RCC 7860 (cell line): ENCODE measurements around the gene OSBP2.
"Not testable (repeated sequence)": the region's sequence is repeated elsewhere in the genome, so short reads cannot be mapped to it uniquely, and the experiment has no call there.

Experiments
- DNase-seq: peaks from one replicate; pipeline ENCODE4 v3.0.0-alpha.2; 2015; ENCODE audit warnings: low spot score
- FAIRE-seq: peaks from 2 replicates; lab custom pipeline; 2012; peaks lifted over from hg19 to GRCh38; lab: Jason Lieb, UNC

Gene OSBP2

DNA sequence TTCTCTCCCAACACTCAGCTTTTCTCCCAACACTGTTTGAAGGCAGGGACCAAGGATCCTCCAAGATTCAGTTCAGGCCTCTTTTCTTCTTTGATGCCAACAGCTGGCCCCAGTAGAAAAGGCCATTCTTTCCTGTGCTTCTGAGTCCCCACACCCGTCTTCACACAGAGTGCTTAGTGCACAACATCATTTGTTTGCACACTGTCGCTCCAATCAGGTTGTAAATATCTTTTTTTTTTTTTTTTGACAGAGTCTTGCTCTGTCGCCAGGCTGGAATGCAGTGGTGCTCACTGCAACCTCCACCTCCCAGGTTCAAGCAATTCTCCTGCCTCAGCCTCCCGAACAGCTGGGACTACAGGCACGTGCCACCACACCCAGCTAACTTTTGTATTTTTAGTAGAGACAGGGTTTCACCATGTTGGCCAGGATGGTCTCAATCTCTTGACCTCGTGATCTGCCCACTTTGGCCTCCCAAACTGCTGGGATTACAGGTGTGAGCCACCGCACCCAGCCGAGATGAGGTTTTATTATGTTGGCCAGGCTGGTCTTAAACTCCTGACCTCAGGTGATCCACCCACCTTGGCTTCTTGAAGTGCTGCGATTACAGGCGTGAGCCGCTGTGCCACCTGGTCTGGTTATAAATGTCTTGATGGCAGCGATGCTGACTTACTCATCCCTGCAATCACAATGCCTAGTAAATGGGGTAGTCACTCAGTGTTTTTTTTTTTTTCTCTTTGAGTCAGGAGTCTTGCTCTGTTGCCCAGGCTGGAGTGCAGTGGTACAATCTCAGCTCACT lies 14.6 kb upstream of the OSBP2 start:
- DNase-seq, FAIRE-seq: not testable (repeated sequence)

- FAIRE-seq (no peak), DNase-seq (no peak)
These were observed 13.5 kb upstream of the OSBP2 start for GRCh38 chr22:30680991-30681770.

GRCh38 chr22:30681831-30682230 lies 12.8 kb upstream of the OSBP2 start:
- FAIRE-seq (no peak), DNase-seq (no peak)

DNA sequence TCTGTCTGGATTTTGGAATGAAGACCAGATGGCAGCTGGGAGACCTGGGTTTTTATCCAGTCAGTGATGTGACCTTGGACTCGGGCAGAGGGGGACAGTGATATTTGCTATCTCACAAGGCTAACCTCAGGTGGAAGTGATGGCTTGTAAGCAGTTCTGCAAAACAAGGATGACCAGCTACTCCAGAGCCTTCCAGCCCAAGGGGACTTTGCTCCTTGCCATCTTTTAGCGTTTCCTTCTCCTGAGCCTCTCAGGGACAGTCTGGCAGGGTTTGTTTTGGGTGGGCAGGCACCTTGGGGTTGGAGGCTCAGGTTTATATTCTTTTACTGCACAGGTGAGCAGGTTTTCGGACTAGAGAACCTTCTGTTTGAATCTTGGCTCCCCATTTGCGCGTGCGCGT lies 9.5 kb upstream of the OSBP2 start:
- no peak for DNase-seq
- no peak for FAIRE-seq

GRCh38 chr22:30687358-30687757 lies 7.3 kb upstream of the OSBP2 start:
- no peak for FAIRE-seq

DNA sequence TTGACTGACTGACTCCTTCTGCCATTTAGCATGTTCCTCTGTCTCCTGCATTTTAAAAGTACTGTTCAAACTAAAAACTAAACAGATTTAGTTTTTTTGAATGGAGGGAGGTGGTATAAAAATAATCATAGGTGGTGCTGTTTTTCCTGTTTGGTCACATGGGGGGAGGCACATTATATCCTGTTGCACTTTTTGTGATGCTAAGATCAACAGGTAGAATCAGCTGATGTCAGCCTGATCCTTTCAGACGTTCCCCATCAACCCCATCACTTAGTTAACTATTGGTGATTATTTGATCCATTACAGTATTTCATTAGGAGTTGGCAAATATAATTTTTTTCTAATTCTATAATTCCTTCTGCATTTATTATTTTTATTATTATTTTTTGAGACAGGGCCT lies 5.1 kb upstream of the OSBP2 start:
- FAIRE-seq (no peak), DNase-seq (no peak)

More at GRCh38 chr22:30687358-30687757, 7.3 kb upstream of the OSBP2 start:
- no peak for DNase-seq

- no peak for FAIRE-seq
- DNase-seq: no peak
These were observed 3.5 kb upstream of the OSBP2 start for GRCh38 chr22:30691204-30691603.

DNA sequence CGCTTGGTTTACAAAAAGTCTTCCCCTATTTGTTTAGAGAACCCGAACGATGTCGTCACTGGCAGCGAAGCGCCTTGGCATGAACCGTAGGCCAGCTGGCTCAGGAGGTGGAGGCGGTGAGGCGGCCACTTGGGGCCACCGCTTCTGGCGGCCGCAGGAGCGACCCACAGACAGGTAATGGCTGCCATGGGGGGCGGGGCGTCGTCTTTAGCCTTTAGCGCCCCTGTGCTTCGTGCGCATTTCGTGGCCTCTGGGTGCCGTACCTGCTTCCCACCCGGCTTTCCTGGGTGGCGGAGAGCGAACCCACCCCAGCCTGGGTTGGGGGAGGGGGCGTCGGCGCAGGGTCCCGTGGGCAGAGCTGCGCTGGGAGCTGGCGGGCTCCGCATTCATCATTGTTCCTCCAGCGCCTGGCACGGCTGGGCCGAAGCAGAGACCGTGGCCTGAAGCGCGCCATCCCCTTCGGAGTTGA lies 469 bp upstream of the OSBP2 start:
- no peak for DNase-seq
- FAIRE-seq: no peak

DNA sequence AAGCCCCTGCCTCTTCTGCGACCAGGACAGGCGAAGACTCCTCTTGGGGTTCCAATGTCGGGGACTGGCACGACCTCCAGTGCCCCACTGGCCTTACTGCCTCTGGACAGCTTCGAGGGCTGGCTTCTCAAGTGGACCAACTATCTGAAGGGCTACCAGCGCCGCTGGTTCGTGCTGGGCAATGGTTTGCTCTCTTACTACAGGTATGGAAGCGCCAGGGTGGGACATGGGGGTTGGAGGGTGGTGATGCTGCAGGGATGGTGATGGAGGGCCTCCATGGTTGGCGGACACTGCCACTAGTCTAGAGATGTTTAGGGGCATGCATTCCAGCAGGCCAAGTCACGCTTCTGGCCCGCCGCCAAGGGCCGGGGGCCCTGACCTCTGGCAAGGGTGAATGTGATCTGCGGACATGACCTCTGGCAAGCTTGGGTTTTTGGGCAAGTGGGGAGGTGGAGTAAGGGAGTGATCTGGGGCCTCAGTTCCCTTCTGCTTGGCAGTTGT lies 727 bp downstream of the OSBP2 start:
- no peak for FAIRE-seq
- no peak for DNase-seq

DNA sequence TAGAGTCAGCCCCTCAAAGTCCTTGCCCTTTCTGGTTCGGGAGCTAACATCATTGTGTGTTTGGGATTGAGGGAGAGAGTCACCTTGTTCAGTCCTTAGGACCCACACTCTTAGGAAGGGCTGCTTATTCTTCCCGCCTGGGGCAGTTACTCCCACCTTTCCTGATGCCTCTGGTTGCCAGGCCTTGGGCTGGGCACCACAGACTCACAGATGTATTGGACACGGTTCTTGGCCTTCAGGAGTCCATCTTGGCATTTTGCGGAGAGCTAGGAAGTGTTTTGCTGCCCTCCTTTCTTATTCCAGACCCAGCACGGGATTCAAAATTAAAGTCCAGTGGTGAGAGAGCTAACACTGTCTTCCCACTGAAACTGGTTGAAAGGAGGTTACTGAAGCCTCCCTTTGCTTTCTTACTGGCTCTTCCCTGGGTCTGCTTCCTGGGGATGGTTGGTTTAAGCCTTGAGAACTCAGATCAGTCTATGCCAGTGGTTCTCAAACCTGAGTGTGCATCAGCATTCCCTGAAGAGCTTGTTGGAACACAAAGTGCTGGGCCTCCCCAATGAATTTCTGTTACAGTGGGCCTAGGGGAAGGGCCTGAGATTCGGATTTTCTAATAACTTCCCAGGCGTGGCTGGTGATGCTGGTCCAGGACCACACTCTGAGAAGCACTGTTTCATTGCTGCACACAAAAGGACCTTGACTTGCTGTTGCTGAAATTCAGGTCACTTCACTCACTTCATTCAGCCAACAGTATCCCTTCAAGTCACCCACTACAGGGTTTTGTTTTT lies 1.4 kb downstream of the OSBP2 start:
- no peak for DNase-seq
- FAIRE-seq: no peak

DNA sequence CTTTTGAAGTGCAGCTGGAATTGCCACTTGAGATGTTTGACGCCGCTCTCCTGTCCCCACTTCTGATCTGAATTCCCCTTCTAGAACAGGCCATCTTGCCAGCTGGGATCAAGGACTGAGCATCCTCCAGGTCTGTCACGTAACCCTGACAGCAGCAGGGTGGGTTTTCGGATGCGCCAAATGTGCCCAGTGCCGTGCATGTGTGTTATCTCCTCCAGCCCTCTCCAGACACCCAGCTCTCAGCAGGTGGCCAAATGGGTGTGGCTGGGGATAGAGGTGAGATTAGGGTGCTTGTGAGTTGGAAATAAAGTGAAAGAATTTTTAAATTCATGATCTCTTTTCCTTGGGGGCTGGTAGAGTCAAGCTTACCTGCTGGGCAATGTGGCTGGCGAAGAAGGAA lies 3.3 kb downstream of the OSBP2 start:
- DNase-seq (no peak), FAIRE-seq (no peak)

DNA sequence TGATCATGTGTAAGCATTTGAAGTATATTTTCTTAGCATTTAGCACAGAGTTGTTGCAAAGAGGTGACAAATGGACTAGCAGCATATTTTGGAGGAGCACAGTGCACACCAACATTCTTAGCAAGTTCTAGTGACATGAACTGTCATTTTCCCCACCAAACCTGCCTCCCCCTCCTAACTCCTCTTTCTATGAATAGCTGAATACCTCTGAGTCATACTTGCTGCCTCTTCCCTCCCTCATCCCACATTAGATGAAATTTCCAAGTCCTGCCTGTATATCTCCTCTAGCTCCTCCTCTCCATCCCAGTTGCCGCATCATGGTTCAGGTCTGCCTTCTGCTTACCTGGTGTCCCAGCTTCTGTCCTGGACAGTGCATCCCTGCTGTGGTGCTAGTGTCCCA lies 7.2 kb downstream of the OSBP2 start:
- no peak for FAIRE-seq

GRCh38 chr22:30702856-30703255 lies 8.2 kb downstream of the OSBP2 start:
- no peak for DNase-seq
- no peak for FAIRE-seq

More for the DNA sequence above, 7.2 kb downstream of the OSBP2 start:
- DNase-seq: no peak

DNA sequence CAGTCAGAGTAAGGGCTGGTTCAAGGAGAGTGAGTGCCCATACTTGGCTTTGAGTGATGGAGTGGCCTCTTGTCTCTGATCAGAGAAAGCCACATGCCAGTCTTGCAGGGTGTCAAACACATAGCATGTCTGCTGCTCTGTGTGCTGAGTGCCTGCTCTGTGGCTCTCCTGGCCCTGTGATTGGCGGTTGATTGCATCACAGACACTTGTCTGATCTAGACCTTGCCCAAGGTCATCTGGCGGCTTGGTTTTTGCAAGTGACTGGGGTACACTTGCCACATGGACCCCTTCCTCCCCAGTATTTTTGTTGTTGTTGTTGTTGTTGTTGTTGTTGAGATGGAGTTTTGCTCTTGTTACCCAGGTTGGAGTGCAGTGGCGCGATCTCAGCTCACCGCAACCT lies 10.3 kb downstream of the OSBP2 start:
- no peak for DNase-seq
- no peak for FAIRE-seq

- FAIRE-seq (no peak), DNase-seq (no peak)
These were observed 11.3 kb downstream of the OSBP2 start for GRCh38 chr22:30705710-30706651.

DNA sequence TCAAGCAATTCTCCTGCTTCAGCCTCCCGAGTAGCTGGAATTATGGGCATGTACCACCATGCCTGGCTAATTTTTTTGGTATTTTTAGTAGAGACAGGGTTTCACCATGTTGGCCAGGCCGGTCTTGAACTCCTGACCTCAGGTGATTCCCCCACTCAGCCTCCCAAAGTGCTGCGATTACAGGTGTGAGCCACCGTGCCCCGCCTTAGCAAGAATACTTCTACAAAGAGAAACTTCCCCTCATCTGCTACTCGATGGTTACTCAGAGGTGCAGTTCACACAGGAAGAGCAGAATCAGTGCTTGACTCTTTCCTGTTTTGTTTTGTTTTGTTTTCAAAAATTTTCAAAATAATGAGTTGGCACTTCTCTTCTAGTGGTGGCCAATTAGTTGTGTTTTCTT lies 15.3 kb downstream of the OSBP2 start:
- DNase-seq, FAIRE-seq: not testable (repeated sequence)

- FAIRE-seq (no peak), DNase-seq (no peak)
These were observed 17.4 kb downstream of the OSBP2 start for GRCh38 chr22:30712094-30712493.

- FAIRE-seq (no peak), DNase-seq (no peak)
These were observed 19.4 kb downstream of the OSBP2 start for GRCh38 chr22:30714062-30714461.

DNA sequence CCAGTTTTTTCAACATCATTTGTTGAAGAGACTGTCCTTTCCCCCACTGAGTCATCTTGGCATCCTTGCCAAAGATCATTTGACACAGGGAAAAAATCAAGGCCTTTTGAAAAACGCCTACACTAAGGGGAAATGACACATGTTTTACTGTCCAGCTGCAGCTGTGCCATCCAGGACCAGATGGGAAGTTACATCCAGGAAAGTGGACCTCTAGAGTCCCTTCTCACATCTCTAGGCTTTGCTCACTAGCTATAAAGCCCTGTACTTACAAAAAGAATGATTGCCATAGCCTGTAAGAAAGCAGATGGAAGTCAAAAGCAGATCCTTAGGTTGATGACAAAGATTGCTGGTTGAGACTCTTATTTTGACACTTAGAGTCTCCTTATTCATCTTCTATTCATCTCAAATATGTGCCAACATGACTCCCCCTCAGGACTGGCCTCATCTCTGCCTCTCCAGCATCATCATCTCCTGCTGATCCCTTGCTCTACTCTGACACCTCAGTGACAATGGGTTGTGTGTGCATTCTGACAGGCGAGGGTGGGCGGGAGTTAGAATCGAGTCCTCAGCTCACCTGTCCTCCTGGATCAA lies 22.8 kb downstream of the OSBP2 start:
- FAIRE-seq (no peak), DNase-seq (peak; percentile 45)

DNA sequence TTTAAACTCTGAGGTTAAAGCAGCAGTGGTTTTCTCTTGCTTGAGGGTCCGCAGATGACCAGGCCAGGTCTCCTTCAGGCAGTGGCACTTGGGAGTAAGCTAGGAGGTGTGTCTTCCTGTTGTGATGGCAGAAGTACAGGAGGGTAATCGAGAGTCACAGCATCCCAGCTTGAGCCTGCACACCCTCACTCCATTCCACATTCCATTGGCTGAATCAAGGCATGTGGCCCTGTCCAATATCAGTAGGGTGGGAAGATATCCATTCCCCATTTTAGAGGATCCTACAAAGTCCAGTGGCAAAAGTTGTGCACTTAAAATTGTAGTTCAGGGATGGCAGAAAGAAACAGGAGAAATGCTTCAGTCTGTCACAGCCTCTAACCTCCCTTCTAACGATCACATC lies 23.3 kb downstream of the OSBP2 start:
- no peak for FAIRE-seq
- no peak for DNase-seq
